CD14-positive monocyte (primary cell): ENCODE results near the gene ACTL8. TPM values are rescaled to one million over a fixed set of nuclear protein-coding genes. Genes with fewer than 3 reads are reported as not detected.
A peak's percentile ranks its signal among the peaks of the same experiment; 100 is the strongest.

ENCODE experiments used
- DNase-seq, 3 donors: peaks; one replicate each; pipeline ENCODE4 v3.0.0-alpha.2; 2011 to 2022
- H2AFZ ChIP-seq: 2 replicates; pipeline ENCODE4 v1.6.0; 2012; ENCODE audit warnings: mild to moderate bottlenecking, low read depth, low read length, inconsistent platforms; ENCODE audit not compliant: insufficient read depth, poor library complexity, severe bottlenecking
- H3K27ac ChIP-seq, 2 donors: 1 replicate in 1 of 2; 2 replicates in 1 of 2; pipeline ENCODE4 v1.5.1; 2012 to 2013; ENCODE audit warnings: low read length in 2 of 2, control low read depth in 1 of 2, inconsistent platforms in 1 of 2, low read depth in 1 of 2, mild to moderate bottlenecking in 1 of 2
- H3K27me3 ChIP-seq, 2 donors: one replicate each; pipeline versions ENCODE4 v1.6.0 to v1.6.1; 2011 to 2013; ENCODE audit warnings: low read length in 2 of 2; ENCODE audit not compliant: control insufficient read depth in 2 of 2, insufficient read depth in 2 of 2
- H3K36me3 ChIP-seq, 2 donors: replicated peaks in 1 of 2; 1 replicate in 1 of 2; 2 replicates in 1 of 2; pipeline versions ENCODE4 v1.5.1 to v1.6.1; 2012 to 2013; ENCODE audit warnings: low read length in 2 of 2, control low read depth in 1 of 2, inconsistent platforms in 1 of 2, mild to moderate bottlenecking in 1 of 2; ENCODE audit not compliant: insufficient read depth in 2 of 2, control insufficient read depth in 1 of 2
- H3K4me1 ChIP-seq, 2 donors: 1 replicate in 1 of 2; 2 replicates in 1 of 2; pipeline versions ENCODE4 v1.5.1 to v1.6.1; 2012 to 2013; ENCODE audit warnings: low read length in 2 of 2, control low read depth in 1 of 2, inconsistent platforms in 1 of 2, mild to moderate bottlenecking in 1 of 2, moderate library complexity in 1 of 2; ENCODE audit not compliant: insufficient read depth in 2 of 2, control insufficient read depth in 1 of 2
- H3K4me2 ChIP-seq: replicated peaks from 2 replicates; pipeline ENCODE3; 2012; ENCODE audit warnings: low read length, moderate library complexity, mild to moderate bottlenecking; ENCODE audit not compliant: poor library complexity, severe bottlenecking; ENCODE audit errors: extremely low read depth
- H3K4me3 ChIP-seq, 3 experiments: fragments of 200-600 bp in 1 of 3; sonication (generic) in 1 of 3; replicated peaks in 1 of 3; 1 replicate in 2 of 3; 2 replicates in 1 of 3; pipeline ENCODE4 v1.5.1; 2011 to 2013; ENCODE audit warnings: low read length in 3 of 3, mild to moderate bottlenecking in 3 of 3, control low read depth in 2 of 3, low read depth in 2 of 3, inconsistent platforms in 1 of 3, moderate library complexity in 1 of 3
- H3K79me2 ChIP-seq: 2 replicates; pipeline ENCODE4 v1.6.0; 2012; ENCODE audit warnings: mild to moderate bottlenecking, control low read depth, inconsistent platforms, low read length, moderate library complexity; ENCODE audit not compliant: insufficient read depth
- H3K9ac ChIP-seq: 2 replicates; pipeline ENCODE4 v1.6.0; 2017; ENCODE audit warnings: low read length, mild to moderate bottlenecking; ENCODE audit not compliant: insufficient read depth, poor library complexity, severe bottlenecking
- H3K9me3 ChIP-seq, 2 donors: replicated peaks in 1 of 2; 1 replicate in 1 of 2; 2 replicates in 1 of 2; pipeline versions ENCODE4 v1.5.1 to v1.6.1; 2012 to 2013; ENCODE audit warnings: low read length in 2 of 2, control low read depth in 1 of 2; ENCODE audit not compliant: control insufficient read depth in 1 of 2, insufficient read depth in 1 of 2
- H4K20me1 ChIP-seq: 2 replicates; pipeline ENCODE4 v1.6.0; 2012; ENCODE audit warnings: mild to moderate bottlenecking, low read length, control low read depth, moderate library complexity; ENCODE audit not compliant: insufficient read depth
- H3K27ac Mint-ChIP-seq, 7 donors: one replicate each; pipeline ENCODE4 v1.8.0; 2020; ENCODE audit warnings: mild to moderate bottlenecking in 7 of 7, mixed read lengths in 7 of 7, moderate library complexity in 6 of 7, inconsistent platforms in 2 of 7
- H3K27me3 Mint-ChIP-seq, 3 donors: one replicate each; pipeline ENCODE4 v1.8.0; 2021 to 2022; ENCODE audit warnings: low read depth in 3 of 3, mild to moderate bottlenecking in 3 of 3, mixed read lengths in 3 of 3, moderate library complexity in 3 of 3, inconsistent platforms in 1 of 3
- H3K36me3 Mint-ChIP-seq, 2 donors: one replicate each; pipeline ENCODE4 v1.8.0; 2020; ENCODE audit warnings: mixed read lengths in 2 of 2, inconsistent platforms in 1 of 2, mild to moderate bottlenecking in 1 of 2
- H3K4me1 Mint-ChIP-seq: one replicate; pipeline ENCODE4 v1.8.0; 2020; ENCODE audit warnings: mild to moderate bottlenecking, mixed read lengths
- H3K4me3 Mint-ChIP-seq, 2 donors: one replicate each; pipeline ENCODE4 v1.8.0; 2020; ENCODE audit warnings: mild to moderate bottlenecking in 2 of 2, mixed read lengths in 2 of 2, moderate library complexity in 1 of 2
- H3K9me3 Mint-ChIP-seq, 7 donors: one replicate each; pipeline ENCODE4 v1.8.0; 2020 to 2022; ENCODE audit warnings: mixed read lengths in 7 of 7, mild to moderate bottlenecking in 6 of 7, moderate library complexity in 6 of 7, inconsistent platforms in 2 of 7
- WGBS: methylation state at CpG from one replicate; pipeline ENCODE4 v1.1.5; 2013; ENCODE audit warnings: missing lambda C conversion rate; ENCODE audit not compliant: insufficient coverage; 5-methylcytosine and 5-hydroxymethylcytosine counted together
- intact Hi-C, 2 donors: fragments of 100-400 bp; cut with micrococcal nuclease; formaldehyde crosslinking; loops; one replicate each; pipeline versions ENCODE4 v1.15.0 to v1.15.1; 2023
- polyA plus RNA-seq, 3 donors: library from polyadenylated mRNA; depleted of rRNA in 1 of 3; unstranded in 2 of 3; stranded (reverse) in 1 of 3; fragments of 300-500 nt in 2 of 3; fragments of >200 nt in 1 of 3; fragmentation: Illumina TruSeq in 2 of 3; gene quantifications; 1 replicate in 2 of 3; 2 replicates in 1 of 3; pipeline ENCODE4 v1.2.3, GENCODE V29; 2012 to 2021
- TF ChIP-seq, protein P1 (sequence below): fragments of 200-600 bp; IDR thresholded peaks from one replicate; pipeline ENCODE4 v1.8.0; 2022; ENCODE audit warnings: antibody characterized with exemption, mild to moderate bottlenecking

Gene ACTL8
- polyA plus RNA-seq, 3 donors, result not detected

DNA sequence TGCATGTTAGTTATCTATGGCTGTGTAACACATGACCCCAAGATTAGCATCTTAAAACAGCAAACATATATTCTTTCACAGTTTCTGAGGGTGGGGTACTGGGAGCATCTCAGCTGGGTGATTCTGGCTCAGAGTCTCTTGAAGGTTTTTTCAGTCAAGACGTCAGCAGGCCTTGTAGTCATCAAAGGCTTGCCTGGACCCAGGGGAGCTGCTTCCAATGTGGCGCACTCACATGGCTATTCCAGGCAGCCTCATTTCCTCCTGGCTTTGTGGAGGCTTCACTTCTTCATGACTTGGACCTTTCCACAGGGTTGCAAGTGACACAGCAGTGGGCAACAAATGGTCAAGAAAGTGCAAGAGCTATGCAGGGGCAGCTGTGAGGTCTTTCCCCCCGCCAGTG lies 114.7 kb downstream of the ACTL8 start:
- Histone ChIP-seq H3K27ac (no peak overlapping the region), H3K4me1 (no peaks in the 10 kb centered on the region), H3K36me3 (no peaks in the 10 kb centered on the region), H3K4me3 (no peak overlapping the region), H3K79me2 (no peaks in the 10 kb centered on the region), H3K9me3 (no peaks in the 10 kb centered on the region), H3K4me2 (no peak overlapping the region), H3K27me3 (no peaks in the 10 kb centered on the region), H3K9ac (no peak overlapping the region), H4K20me1 (no peaks in the 10 kb centered on the region), H2AFZ (no peak overlapping the region)
- intact Hi-C loops, result no loop called here
- no peaks in the 10 kb centered on the region for H3K36me3 Mint-ChIP-seq
- 62% methylated on average over 2 of the region's 3 CpGs for WGBS
- no peak overlapping the region for H3K27ac Mint-ChIP-seq
- TF ChIP-seq, protein P1, sequence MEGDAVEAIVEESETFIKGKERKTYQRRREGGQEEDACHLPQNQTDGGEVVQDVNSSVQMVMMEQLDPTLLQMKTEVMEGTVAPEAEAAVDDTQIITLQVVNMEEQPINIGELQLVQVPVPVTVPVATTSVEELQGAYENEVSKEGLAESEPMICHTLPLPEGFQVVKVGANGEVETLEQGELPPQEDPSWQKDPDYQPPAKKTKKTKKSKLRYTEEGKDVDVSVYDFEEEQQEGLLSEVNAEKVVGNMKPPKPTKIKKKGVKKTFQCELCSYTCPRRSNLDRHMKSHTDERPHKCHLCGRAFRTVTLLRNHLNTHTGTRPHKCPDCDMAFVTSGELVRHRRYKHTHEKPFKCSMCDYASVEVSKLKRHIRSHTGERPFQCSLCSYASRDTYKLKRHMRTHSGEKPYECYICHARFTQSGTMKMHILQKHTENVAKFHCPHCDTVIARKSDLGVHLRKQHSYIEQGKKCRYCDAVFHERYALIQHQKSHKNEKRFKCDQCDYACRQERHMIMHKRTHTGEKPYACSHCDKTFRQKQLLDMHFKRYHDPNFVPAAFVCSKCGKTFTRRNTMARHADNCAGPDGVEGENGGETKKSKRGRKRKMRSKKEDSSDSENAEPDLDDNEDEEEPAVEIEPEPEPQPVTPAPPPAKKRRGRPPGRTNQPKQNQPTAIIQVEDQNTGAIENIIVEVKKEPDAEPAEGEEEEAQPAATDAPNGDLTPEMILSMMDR, result no peak
- H3K4me1 Mint-ChIP-seq, result no peaks in the 10 kb centered on the region
- DNase-seq, result no peak
- H3K9me3 Mint-ChIP-seq, result peaks cover 0 to 10% (median 3%) of the 10 kb centered on the region in 7 donors
- H3K4me3 Mint-ChIP-seq, result no peak overlapping the region
- H3K27me3 Mint-ChIP-seq, result peaks cover 3 to 7% (median 4%) of the 10 kb centered on the region in 3 donors

DNA sequence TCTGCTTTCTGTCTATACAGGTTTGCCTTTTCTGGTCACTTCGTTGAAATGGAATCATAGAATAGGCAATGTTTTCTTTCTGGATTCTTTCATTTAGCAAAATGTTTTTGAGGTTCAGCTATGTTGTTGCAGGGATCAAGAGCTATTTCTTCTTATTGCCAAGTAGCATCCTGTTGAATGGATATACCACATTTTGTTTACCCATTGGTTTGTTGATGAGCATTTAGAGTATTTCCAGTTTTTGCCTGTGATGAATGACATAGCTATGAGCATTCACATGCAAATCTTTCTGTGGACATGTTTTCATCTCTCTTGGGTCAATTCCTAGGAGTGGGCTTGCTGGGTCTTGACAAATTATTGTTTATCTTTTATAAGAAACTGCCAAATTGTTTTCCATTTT lies 115.5 kb downstream of the ACTL8 start:
- no peaks in the 10 kb centered on the region for H3K36me3 ChIP-seq
- Mint-ChIP-seq H3K4me3 (no peak overlapping the region), H3K9me3 (peaks cover 0 to 10% (median 3%) of the 10 kb centered on the region in 7 donors), H3K27ac (peak overlapping the region in 1 of 7 donors; percentile 1), H3K36me3 (no peaks in the 10 kb centered on the region), H3K27me3 (peaks cover 4 to 7% (median 4%) of the 10 kb centered on the region in 3 donors), H3K4me1 (no peaks in the 10 kb centered on the region)
- no peaks in the 10 kb centered on the region for H4K20me1 ChIP-seq
- WGBS, result no CpG with 5 or more reads among the region's 1 CpG
- no peak overlapping the region for H3K4me3 ChIP-seq
- no peak overlapping the region for H3K4me2 ChIP-seq
- H2AFZ ChIP-seq, result no peak overlapping the region
- no peak overlapping the region for H3K27ac ChIP-seq
- H3K9ac ChIP-seq, result no peak overlapping the region
- no peaks in the 10 kb centered on the region for H3K9me3 ChIP-seq
- TF ChIP-seq, protein P1, result no peak
- no peak for DNase-seq
- no peaks in the 10 kb centered on the region for H3K79me2 ChIP-seq
- H3K4me1 ChIP-seq, result no peaks in the 10 kb centered on the region
- no peaks in the 10 kb centered on the region for H3K27me3 ChIP-seq
- intact Hi-C loops, result no loop called here
